GM20000 (cell line): ENCODE data around the gene PALM.
"Not testable (repeated sequence)": the region's sequence is repeated elsewhere in the genome, so short reads cannot be mapped to it uniquely, and the experiment has no call there.

ENCODE experiments used
- DNase-seq: peaks from one replicate; pipeline ENCODE4 v3.0.0; 2012; ENCODE audit warnings: low spot score
- TF ChIP-seq, protein P1 (sequence below): IDR thresholded peaks from 2 replicates; pipeline ENCODE4 v1.5.1; 2012; ENCODE audit warnings: mild to moderate bottlenecking, control low read depth; ENCODE audit errors: extremely low read depth, missing control alignments

The PALM gene

DNA sequence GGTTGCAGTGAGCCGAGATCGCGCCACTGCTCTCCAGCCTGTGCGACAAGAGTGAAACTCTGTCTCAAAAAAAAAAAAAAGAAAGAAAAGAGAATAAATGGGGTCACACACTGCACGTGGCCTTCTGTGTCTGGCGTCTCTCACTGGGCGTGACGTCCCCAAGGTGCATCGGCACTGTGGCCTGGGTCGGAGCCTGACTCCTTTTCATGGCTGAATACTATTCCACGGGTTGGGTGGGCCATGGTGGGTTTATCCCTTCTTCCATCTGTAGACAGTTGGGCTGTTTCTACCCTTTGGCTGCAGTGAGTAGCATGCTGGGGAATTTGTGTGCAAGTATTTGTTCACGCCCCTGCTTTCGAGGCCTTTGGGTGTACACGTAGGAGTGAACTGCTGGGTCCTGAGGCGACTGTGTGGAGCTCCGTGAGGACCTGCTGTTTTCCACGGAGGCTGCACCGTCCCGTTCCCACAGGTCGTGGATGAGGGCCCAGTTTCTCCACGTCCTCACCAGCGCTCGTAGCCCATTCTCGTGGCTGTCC is 33.9 kb downstream of the PALM start:
- no peak for DNase-seq
- TF ChIP-seq, protein P1, sequence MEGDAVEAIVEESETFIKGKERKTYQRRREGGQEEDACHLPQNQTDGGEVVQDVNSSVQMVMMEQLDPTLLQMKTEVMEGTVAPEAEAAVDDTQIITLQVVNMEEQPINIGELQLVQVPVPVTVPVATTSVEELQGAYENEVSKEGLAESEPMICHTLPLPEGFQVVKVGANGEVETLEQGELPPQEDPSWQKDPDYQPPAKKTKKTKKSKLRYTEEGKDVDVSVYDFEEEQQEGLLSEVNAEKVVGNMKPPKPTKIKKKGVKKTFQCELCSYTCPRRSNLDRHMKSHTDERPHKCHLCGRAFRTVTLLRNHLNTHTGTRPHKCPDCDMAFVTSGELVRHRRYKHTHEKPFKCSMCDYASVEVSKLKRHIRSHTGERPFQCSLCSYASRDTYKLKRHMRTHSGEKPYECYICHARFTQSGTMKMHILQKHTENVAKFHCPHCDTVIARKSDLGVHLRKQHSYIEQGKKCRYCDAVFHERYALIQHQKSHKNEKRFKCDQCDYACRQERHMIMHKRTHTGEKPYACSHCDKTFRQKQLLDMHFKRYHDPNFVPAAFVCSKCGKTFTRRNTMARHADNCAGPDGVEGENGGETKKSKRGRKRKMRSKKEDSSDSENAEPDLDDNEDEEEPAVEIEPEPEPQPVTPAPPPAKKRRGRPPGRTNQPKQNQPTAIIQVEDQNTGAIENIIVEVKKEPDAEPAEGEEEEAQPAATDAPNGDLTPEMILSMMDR: no peak

DNA sequence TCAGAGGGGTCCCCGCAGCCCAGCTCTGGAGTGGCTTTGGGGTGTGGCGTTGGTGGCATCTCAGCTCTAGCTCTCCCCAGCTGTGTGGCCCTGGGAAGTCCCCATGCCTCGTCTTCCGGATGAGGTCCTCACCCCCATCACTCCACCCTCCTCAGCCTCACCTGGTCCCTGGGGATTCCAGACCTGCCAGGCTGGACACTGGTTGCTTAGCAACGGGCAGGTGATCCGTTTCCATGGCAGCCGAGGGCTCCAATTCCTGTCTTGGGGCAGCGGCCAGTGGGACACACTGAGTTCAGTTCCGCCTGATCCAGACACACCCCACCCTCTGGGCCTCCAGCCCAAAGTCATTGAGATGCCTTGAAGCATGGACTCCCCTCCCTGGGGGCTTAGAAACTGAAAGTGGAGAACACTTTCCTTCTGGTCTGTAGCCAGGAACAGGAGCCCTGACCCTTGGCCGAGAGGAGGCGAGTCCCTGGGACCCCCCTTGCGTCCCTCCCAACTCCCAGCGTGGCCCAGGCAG is 34.5 kb downstream of the PALM start:
- TF ChIP-seq, protein P1: no peak

DNA sequence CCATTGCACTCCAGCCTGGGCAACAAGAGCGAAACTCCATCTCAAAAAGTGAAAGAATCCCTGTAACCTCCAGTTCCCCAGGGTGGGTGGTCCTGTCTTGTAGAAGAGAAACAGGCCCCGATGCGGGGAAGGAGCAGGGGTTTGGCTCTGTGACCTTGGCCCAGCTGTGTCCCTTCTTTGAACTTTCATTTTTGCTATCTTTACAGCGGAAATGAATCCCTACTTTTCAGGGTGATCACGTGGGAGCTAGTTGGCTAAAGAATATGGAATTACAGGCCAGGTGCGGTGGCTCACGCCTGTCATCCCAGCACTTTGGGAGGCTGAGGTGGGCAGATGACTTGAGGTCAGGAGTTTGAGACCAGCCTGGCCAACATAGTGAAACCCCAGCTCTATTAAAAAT is 36.4 kb downstream of the PALM start:
- DNase-seq: not testable (repeated sequence)

More for the DNA sequence above, 34.5 kb downstream of the PALM start:
- no peak for DNase-seq

DNA sequence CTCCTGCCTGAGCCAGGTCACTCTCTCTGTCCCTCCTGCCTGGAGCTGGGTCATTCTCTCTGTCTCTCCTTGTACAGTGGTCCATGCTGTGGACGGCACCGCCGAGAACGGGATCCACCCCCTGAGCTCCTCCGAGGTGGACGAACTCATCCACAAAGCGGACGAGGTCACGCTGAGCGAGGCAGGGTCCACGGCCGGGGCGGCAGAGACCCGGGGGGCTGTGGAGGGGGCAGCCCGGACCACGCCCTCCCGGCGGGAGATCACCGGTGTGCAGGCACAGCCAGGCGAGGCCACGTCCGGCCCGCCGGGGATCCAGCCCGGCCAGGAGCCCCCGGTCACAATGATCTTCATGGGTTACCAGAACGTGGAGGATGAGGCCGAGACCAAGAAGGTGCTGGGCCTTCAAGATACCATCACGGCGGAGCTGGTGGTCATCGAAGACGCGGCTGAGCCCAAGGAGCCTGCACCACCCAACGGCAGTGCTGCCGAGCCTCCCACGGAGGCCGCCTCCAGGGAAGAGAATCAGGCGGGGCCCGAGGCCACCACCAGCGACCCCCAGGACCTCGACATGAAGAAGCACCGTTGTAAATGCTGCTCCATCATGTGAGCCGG is 37.6 kb downstream of the PALM start:
- TF ChIP-seq, protein P1: no peak
- no peak for DNase-seq

DNA sequence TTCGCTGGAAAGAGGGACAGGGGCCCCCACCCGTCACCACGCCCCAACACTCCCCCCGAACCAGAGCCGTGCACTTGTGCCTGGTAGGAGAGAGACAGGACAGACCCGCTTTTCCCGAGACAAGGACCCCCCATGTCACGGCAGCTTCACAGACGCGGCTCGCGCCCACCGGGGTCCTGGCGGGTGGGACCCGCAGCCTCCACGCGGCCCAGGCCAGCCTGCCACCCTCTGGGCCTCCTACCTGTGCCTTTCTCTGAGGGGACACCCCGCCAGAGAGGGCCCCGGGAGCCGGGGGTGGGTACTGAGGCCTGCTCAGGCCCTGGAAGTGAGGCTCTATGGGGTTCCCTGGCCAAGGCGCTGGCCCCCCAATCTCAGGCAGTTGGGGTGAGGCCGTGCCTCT is 38.2 kb downstream of the PALM start:
- DNase-seq: no peak
- TF ChIP-seq, protein P1: no peak

DNA sequence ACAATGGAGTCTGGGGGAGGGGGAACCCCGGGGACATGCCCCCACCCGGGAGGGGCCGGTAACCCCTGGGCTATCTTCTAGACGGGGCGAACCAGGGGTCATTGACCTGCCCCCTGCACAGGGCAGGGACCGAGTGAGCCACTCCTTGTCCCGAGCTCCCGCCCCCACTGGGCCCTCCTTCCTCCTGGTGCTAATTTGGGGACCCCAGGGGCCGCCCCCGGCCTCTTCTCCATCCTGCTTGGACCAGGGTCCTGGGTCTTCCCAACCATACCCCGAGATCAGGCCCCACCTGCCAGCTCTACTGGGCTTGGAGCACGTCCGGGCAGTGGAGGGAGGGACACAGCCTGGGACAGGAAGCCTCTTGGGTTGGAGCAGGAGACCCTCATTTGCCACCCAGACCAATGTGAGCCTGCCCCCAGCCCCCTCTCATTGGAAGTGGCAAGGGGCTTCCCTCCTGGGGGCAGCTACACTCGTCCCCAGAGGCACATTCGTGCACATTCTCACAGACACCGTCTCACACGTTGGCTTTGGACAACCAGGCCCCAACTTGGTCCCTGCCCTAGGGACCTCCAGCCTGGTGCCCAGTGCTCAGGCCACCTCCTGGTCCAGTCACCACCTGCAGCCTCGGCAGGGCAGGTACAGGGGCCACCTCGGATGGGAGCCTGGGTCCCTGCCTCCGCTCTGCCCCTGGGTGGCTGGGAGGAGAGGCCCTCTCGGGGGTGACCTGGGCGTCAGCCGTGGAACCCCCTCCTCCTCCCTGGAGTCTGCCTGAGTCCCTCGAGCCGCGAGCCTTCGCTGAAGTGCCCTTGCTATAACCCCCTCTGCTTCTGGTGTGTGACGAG is 38.9 kb downstream of the PALM start:
- no peak for DNase-seq
- TF ChIP-seq, protein P1: no peak

DNA sequence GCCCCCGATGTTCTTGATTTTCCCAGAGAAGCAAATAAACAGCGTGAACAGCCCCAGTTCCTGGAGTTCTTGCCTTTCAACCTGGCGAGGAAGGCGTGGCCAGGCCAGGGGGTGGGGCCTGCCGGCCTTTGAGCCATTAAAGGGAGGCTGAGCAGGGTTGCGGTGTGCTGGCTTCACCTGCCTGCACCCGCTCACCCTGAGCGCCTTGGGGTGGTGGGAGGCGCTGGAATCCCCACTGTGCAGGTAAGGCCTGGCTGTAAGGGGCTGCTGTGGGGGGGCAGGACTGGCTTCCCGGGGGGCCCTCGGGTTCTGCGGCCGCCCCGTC is 39.5 kb downstream of the PALM start:
- TF ChIP-seq, protein P1: no peak
- no peak for DNase-seq
